ENCODE results near the gene FBXL2.
"Not testable (repeated sequence)": the region's sequence is repeated elsewhere in the genome, so short reads cannot be mapped to it uniquely, and the experiment has no call there.

DNA sequence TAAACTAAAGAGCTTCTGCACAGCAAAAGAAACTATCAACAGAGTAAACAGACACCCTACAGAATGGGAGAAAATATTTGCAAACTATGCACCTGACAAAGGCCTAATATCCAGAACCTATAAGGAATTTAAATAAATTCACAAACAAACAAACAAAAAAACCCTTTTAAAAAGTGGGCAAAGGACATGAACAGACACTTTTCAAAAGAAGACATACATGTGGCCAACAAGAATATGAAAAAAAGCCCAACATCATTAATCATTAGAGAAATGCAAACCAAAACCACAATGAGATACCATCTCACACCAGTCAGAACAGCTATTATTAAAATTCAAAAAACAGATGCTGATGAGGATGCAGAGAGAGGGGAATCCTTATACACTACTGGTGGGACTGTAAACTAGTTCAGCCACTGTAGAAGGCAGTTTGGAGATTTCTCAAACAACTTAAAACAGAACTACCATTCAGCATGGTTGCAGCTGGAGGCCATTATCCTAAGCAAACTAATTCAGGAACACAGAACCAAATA lies 61.8 kb downstream of the FBXL2 start:
- TF ChIP-seq, protein P1, sequence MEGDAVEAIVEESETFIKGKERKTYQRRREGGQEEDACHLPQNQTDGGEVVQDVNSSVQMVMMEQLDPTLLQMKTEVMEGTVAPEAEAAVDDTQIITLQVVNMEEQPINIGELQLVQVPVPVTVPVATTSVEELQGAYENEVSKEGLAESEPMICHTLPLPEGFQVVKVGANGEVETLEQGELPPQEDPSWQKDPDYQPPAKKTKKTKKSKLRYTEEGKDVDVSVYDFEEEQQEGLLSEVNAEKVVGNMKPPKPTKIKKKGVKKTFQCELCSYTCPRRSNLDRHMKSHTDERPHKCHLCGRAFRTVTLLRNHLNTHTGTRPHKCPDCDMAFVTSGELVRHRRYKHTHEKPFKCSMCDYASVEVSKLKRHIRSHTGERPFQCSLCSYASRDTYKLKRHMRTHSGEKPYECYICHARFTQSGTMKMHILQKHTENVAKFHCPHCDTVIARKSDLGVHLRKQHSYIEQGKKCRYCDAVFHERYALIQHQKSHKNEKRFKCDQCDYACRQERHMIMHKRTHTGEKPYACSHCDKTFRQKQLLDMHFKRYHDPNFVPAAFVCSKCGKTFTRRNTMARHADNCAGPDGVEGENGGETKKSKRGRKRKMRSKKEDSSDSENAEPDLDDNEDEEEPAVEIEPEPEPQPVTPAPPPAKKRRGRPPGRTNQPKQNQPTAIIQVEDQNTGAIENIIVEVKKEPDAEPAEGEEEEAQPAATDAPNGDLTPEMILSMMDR (conservative IDR thresholded peaks at IDR 0.05): not testable (repeated sequence)
- TF ChIP-seq EZH2 (IDR thresholded peaks at IDR 0.05; ENCODE audit: low read depth): not testable (repeated sequence)

Measured in PC-9 (cell line).